GM21529 (cell line): Measurements from ENCODE around the gene CIITA.
"Not testable (repeated sequence)": the region's sequence is repeated elsewhere in the genome, so short reads cannot be mapped to it uniquely, and the experiment has no call there.

Experiments used
- ATAC-seq: cut with Tn5 transposase; IDR thresholded peaks from one replicate; pipeline ENCODE4 v1.9.1; 2021; ENCODE audit not compliant: unreplicated experiment

The CIITA gene

DNA sequence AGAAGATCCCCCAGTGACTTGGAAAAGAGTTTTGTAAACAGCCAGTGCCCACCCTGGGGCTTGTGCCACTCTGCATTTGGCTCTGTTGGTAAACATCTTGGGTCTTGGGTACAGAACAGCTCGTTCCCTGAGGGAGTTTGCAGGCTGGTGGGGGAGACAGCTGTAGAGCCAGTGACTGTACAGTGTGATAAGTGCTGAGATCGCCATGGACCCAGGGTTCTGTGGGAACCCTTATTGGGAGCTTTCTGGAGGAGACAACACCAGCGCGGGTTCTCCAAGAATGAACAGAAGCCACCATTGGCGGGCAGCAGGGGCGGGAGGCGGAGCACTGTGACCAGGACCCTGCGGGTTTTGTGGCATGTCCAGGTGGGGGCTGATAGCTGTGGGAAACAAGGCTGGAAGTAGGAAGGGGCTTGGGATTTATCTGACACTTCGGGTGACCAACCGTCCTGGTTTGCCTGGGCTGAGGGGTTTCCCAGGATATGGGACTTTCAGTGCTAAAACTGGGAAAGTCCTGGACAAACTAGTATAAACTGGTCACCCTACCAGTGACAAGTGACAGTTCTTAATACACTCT lies 70.3 kb downstream of the CIITA start:
- ATAC-seq = no peak

DNA sequence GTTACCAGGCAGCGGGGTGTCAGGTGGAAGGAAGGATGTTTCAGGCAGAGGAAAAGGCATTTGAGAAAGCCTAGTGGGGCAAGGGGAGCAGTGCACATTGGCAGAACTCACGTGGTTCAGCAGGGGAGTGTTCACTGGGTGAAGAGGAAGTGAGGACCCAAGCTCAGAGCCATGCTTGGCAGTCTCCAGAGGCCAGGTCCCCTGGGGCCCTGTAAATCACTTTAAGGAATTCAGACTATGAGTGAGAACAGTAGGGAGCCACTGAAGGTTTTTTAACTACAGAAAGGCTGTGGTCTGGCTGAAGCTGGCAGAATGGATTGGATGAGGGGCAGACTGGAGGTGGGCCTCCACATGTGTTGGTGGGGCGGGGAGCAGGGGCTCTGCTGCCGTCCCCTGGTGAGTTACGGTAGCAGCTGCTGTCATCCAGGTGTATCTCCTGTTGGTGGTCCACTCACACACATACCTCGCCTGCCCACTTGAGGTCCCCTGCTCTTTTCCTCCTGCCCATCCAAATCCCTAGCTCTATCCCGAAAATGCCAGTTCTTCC lies 72.5 kb downstream of the CIITA start:
- ATAC-seq = peak; percentile 77

DNA sequence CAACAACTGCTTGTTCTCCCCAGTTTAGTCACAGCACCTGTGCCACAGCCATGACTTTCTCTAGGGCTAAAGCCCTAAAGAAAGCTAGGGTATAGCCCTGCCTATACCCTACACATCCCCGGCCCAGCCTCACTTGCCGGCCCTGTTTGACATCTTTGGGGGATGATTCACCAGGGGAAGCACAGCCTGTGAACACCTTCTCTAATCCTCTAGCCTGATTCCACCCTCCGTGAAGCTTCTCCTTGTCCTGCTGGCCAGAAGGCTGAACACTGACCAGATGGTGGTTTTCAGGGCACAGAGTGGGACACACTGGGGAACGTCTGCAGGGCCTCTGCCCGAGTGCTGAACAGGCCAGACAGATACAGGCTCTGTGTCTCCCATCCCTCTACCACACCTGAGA lies 73.4 kb downstream of the CIITA start:
- ATAC-seq = no peak

GRCh38 chr16:10951026-10951425 lies 74.0 kb downstream of the CIITA start:
- ATAC-seq = no peak

DNA sequence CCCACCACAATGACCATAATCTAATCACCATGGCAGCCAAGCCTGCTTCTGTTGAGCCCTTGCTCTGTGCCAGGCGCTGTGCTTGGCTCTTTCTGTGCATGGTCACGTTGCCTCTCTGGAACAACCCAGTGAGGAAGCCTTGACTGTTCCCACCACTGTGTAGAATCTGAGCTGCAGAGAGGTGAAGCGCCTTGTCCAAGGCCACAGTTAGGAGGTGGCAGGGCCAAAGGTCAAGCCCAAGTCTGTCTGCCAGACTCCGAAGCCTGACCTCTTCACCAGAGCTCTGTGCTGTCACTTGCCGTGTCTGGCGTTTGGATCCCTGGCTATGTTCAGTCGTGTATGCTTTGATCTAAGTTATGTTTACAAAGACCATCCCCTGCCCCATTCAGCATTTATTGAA lies 77.9 kb downstream of the CIITA start:
- no peak for ATAC-seq

GRCh38 chr16:10957771-10958482 lies 80.9 kb downstream of the CIITA start:
- ATAC-seq = no peak

DNA sequence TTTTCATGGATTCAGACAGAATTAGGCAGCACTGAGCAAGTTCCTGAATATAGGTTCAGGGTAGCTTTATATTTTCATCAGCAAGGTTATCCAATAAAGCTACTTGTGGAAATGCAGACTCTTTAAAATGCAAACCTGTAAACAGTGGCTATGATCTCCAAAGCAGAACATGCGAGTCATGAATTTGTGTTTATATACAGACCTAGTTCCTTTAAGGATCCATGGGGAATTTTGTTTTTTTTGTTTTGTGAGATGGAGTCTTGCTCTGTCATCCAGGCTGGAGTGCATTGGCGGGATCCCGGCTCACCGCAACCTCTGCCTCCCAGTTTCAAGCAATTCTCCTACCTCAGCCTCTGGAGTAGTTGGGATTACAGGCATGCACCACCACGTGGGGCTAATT lies 82.2 kb downstream of the CIITA start:
- ATAC-seq = no peak

DNA sequence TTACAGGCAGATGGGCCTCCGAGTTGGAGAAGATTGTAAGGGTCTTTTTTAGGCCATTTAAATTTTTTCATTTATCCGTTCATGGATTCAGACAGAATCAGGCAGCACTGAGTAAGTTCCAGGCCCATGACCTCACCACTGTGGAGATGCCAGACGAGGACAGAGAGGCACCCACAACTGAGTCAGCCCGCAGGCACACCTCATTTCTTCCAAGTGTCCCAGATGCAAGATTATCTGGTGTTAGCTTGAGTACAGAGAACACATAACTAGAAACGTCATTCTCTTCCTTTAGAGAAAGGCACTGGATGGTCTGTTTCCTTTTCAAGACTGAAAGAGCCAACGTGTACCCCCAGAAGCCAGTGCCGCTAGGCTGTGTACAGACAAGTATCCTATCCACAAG lies 84.2 kb downstream of the CIITA start:
- ATAC-seq = no peak

DNA sequence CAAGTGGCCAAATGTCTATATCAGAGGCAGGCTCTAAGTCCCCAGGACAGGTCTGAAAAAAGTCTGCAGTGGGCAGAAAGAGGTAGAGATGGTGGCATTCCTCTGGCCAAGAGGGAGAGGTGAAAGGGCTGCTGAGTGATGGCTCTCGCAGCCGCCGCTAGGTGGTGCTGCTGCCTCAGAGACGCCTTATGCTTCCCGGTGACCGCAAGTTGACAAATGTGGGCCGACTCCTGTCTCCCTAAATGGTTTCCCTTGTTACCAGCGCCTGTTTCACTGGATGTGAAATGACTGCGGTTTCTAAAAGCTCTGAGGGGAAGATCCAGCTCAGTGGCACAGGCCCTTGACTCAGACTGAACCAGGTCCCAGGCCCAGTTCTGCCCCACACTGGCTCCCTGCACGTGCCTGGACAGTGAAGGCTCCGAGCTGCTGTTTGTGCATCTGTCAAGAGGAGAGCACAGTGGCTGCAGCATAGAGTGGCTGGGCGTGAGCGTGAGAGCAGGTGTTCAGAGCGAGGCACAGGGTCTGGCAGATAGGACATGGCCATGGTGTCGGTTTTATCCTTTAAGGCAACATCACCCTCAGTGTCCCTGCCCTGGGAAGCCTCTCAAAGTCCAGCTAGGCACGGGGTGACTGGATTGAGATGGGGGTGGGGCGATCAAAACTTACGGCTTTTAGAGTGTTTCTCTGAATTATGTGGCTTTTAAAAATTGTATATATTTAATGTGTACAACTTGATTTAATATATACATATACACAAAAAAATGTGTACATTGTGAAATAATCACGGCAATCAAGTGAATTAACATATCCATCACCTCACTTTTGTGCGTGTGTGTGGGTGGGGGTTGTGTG lies 87.3 kb downstream of the CIITA start:
- peak; percentile 35 for ATAC-seq

- peak; percentile 51 for ATAC-seq
Observed at GRCh38 chr16:10964891-10965326, 87.9 kb downstream of the CIITA start.

GRCh38 chr16:10965440-10966061 lies 88.5 kb downstream of the CIITA start:
- peak; percentile 70 for ATAC-seq

GRCh38 chr16:10966129-10966528 lies 89.1 kb downstream of the CIITA start:
- ATAC-seq = no peak

DNA sequence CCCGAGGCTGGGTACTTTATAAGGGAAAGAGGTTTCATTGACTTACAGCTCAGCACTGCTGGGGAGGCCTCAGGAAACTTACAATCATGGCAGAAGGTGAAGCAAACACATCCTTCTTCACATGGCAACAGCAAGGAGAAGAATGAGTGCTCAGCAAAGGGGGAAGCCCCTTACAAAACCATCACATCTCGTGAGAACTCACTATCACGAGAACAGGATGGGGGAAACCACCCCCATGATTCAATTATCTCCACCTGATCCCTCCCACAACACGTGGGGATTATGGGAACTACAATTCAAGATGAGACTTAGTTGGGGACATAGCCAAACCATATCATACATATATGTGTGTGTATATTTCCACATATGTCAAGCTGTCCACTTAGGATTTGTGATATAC lies 89.6 kb downstream of the CIITA start:
- not testable (repeated sequence) for ATAC-seq

- no peak for ATAC-seq
Observed at GRCh38 chr16:10967986-10968385, 91.0 kb downstream of the CIITA start.

DNA sequence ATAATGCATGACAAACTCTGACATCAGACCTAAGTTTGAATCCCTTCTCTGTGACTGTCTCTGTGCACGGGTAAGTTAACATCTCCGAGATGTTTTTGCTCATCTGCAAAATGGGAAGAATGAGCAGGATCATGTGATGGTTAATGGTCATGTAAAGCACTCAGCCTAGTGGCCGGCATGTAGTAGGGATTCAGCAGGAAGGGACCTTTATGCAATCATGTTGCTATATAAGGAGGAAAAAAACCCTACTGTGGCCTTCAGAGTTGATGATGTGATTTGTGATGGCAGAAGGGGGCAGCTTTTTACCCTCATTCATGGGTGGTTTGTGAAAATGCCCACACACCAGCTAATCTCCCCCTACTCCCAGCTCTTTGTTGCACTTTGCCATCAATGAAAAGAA lies 91.5 kb downstream of the CIITA start:
- no peak for ATAC-seq

- no peak for ATAC-seq
Observed at GRCh38 chr16:10969615-10970014, 92.6 kb downstream of the CIITA start.

- ATAC-seq = no peak
Observed at GRCh38 chr16:10970065-10970464, 93.1 kb downstream of the CIITA start.

DNA sequence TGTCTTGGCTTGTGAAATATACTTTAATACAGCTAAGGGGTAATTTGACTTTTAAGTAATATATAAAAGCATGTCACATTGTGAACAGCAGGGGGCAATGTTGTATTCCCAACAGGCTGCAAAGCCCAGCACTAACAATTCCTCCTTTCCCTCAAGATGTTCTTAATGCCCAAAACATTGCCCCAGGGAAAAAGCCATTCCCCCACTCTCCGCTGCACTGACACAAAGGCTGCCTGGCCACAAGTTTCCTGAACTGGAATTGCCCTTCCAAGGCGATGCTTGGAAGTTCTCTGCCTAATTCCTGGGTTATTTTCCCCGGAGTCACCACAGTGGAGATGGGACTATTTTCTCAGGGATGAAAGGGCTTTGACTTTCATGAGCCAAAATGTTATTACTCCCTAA lies 94.6 kb downstream of the CIITA start:
- no peak for ATAC-seq

DNA sequence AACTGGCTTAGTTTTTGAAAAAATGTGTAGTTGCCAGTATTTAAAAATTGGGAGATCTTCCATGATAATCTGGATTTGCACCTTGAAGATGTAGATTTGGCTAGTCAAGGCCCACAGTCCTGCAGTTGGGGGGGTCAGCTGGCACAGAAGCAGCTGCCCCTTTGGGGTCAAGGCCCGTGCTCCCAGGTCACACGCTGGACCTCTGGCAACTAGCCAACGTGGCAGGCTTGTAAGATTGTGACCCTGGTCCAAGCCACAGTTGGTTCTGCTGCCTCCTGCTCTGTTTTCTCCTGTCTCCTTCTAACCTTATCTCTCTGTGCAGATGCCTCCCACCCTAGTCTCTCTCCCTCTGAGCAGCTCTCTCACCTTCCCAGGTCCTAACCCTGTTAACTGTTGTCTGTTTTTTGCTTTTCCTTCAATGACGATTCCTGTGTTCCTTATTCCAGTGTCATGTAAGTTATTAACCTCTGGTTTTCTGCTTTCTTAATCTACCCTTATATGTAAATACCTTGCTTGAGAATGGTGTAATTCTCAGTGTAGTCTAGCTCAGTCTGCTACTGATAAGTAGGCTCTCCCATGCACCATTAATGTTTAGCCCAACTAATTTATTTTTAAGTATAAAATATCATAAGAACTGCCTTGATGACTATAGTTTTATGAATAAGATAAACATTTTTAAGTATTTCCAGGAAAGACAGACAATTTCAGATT lies 95.3 kb downstream of the CIITA start:
- no peak for ATAC-seq

GRCh38 chr16:10972819-10973464 lies 95.9 kb downstream of the CIITA start:
- no peak for ATAC-seq
